Body of pancreas (tissue), 4 donors: ENCODE data around the gene VPS41.

Source experiments
- POLR2A ChIP-seq, 3 donors: fragments of 450-650 bp; IDR thresholded peaks; one replicate each; pipeline ENCODE4 v1.6.1; 2016; ENCODE audit warnings: antibody characterized with exemption in 3 of 3, mild to moderate bottlenecking in 2 of 3
- TF ChIP-seq, protein P1 (sequence below), 7 experiments: fragments of 450-650 bp in 4 of 7; fragments of 200-600 bp in 3 of 7; sonication (generic) in 3 of 7; IDR thresholded peaks; one replicate each; pipeline ENCODE4 v1.5.1; 2016 to 2019; ENCODE audit warnings: antibody characterized with exemption in 7 of 7

GRCh38 chr7:38685851-38686250, 223.1 kb downstream of the VPS41 start:
- TF ChIP-seq, protein P1, sequence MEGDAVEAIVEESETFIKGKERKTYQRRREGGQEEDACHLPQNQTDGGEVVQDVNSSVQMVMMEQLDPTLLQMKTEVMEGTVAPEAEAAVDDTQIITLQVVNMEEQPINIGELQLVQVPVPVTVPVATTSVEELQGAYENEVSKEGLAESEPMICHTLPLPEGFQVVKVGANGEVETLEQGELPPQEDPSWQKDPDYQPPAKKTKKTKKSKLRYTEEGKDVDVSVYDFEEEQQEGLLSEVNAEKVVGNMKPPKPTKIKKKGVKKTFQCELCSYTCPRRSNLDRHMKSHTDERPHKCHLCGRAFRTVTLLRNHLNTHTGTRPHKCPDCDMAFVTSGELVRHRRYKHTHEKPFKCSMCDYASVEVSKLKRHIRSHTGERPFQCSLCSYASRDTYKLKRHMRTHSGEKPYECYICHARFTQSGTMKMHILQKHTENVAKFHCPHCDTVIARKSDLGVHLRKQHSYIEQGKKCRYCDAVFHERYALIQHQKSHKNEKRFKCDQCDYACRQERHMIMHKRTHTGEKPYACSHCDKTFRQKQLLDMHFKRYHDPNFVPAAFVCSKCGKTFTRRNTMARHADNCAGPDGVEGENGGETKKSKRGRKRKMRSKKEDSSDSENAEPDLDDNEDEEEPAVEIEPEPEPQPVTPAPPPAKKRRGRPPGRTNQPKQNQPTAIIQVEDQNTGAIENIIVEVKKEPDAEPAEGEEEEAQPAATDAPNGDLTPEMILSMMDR (IDR thresholded peaks at IDR 0.05): no peak
- TF ChIP-seq POLR2A (IDR thresholded peaks at IDR 0.05): no peak
